Esophagus squamous epithelium (tissue), 5 donors: ENCODE results near the gene TBC1D5. TPM values are rescaled to one million over a fixed set of nuclear protein-coding genes. Genes with fewer than 3 reads are reported as not detected.

Experiments
- DNase-seq: peaks from one replicate; lab custom pipeline; 2025; lab: John Stamatoyannopoulos, UW
- H3K27ac ChIP-seq, 4 donors: fragments of 200-600 bp; sonication (generic); one replicate each; pipeline ENCODE4 v1.5.1; 2016 to 2019; ENCODE audit warnings: mild to moderate bottlenecking in 1 of 4
- H3K27me3 ChIP-seq, 4 donors: fragments of 200-600 bp; sonication (generic); 1 replicate in 3 of 4; 2 replicates in 1 of 4; pipeline versions ENCODE4 v1.5.1 to v1.6.0; 2017 to 2021; ENCODE audit warnings: antibody characterized with exemption in 1 of 4
- H3K36me3 ChIP-seq, 3 donors: fragments of 200-600 bp; sonication (generic); one replicate each; pipeline ENCODE4 v1.5.1; 2016 to 2019
- H3K4me1 ChIP-seq, 3 donors: fragments of 200-600 bp; sonication (generic); one replicate each; pipeline ENCODE4 v1.5.1; 2017 to 2019
- H3K4me3 ChIP-seq, 4 donors: fragments of 200-600 bp; sonication (generic); 1 replicate in 3 of 4; 2 replicates in 1 of 4; pipeline ENCODE4 v1.5.1; 2016 to 2019; ENCODE audit warnings: mild to moderate bottlenecking in 2 of 4, moderate library complexity in 1 of 4
- H3K9me3 ChIP-seq, 3 donors: fragments of 200-600 bp; sonication (generic); one replicate each; pipeline ENCODE4 v1.5.1; 2016 to 2019
- CTCF ChIP-seq, 6 experiments: fragments of 450-650 bp in 4 of 6; fragments of 200-600 bp in 2 of 6; sonication (generic) in 2 of 6; IDR thresholded peaks; one replicate each; pipeline ENCODE4 v1.5.1; 2016 to 2019; ENCODE audit warnings: antibody characterized with exemption in 6 of 6, mild to moderate bottlenecking in 4 of 6, moderate library complexity in 4 of 6
- POLR2A ChIP-seq, 4 donors: fragments of 450-650 bp; IDR thresholded peaks; one replicate each; pipeline ENCODE4 v1.6.1; 2017; ENCODE audit warnings: antibody characterized with exemption in 4 of 4, mild to moderate bottlenecking in 4 of 4, moderate library complexity in 3 of 4
- WGBS, 2 donors: methylation state at CpG; one replicate each; pipeline ENCODE4 v1.1.5; 2018; 5-methylcytosine and 5-hydroxymethylcytosine counted together
- intact Hi-C: fragments of 100-400 bp; cut with DNase I; formaldehyde crosslinking; loops from one replicate; pipeline ENCODE4 v1.15.0; 2022
- total RNA-seq, 4 donors: library from RNA; depleted of rRNA; stranded (reverse); fragments of >200 nt; gene quantifications; one replicate each; pipeline ENCODE4 v1.1.0, GENCODE V29; 2016
- donor health status: DM: yes; HTN: yes; CAD: no.

The TBC1D5 gene
- total RNA-seq, 4 donors from 2014 or later = 32.8 to 56.1 (median 39.9) TPM

- TF ChIP-seq CTCF (IDR thresholded peaks at IDR 0.05) = no peak
- TF ChIP-seq POLR2A (IDR thresholded peaks at IDR 0.05) = no peak
- Histone ChIP-seq H3K27me3 (no peaks in the 10 kb centered on the region), H3K9me3 (no peaks in the 10 kb centered on the region), H3K27ac (peak overlapping the region in 1 of 4 donors; percentile 9), H3K36me3 (no peaks in the 10 kb centered on the region), H3K4me3 (no peak overlapping the region), H3K4me1 (peaks cover 0 to 21% (median 6%) of the 10 kb centered on the region in 3 donors)
- WGBS, 2 donors = 71 to 85% methylated on average over 1 of the region's 1 CpG
- DNase-seq = no peak
- intact Hi-C loops = no loop called here
Observed at GRCh38 chr3:17752876-17753631, 10.6 kb upstream of the TBC1D5 start.

GRCh38 chr3:17752436-17752835 lies 10.0 kb upstream of the TBC1D5 start:
- H3K27me3 ChIP-seq = no peaks in the 10 kb centered on the region
- peaks cover 0 to 21% (median 6%) of the 10 kb centered on the region in 3 donors for H3K4me1 ChIP-seq
- no peaks in the 10 kb centered on the region for H3K9me3 ChIP-seq
- DNase-seq = no peak
- no peak for TF ChIP-seq CTCF (IDR thresholded peaks at IDR 0.05)
- TF ChIP-seq POLR2A (IDR thresholded peaks at IDR 0.05) = no peak
- WGBS, 2 donors = 55 to 78% methylated on average over 2 of the region's 2 CpGs
- no peaks in the 10 kb centered on the region for H3K36me3 ChIP-seq
- intact Hi-C loops = no loop called here
- no peak overlapping the region for H3K27ac ChIP-seq
- H3K4me3 ChIP-seq = no peak overlapping the region

- no peak for DNase-seq
- H3K4me3 ChIP-seq = peak overlapping the region in 3 of 4 donors; percentile 25 to 52 (median 25)
Observed at GRCh38 chr3:17749705-17750293, 7.4 kb upstream of the TBC1D5 start.

GRCh38 chr3:17749281-17749680 lies 6.8 kb upstream of the TBC1D5 start:
- no peaks in the 10 kb centered on the region for H3K9me3 ChIP-seq
- intact Hi-C loops = no loop called here
- no peak for TF ChIP-seq CTCF (IDR thresholded peaks at IDR 0.05)
- TF ChIP-seq POLR2A (IDR thresholded peaks at IDR 0.05) = no peak
- no peaks in the 10 kb centered on the region for H3K27me3 ChIP-seq
- 50 to 57% methylated on average over 1 of the region's 1 CpG for WGBS, 2 donors
- peak overlapping the region in 2 of 4 donors; percentile 25 to 52 for H3K4me3 ChIP-seq
- no peak for DNase-seq
- no peaks in the 10 kb centered on the region for H3K36me3 ChIP-seq
- H3K4me1 ChIP-seq = peaks cover 0 to 21% (median 6%) of the 10 kb centered on the region in 3 donors
- H3K27ac ChIP-seq = no peak overlapping the region

More at GRCh38 chr3:17749705-17750293, 7.4 kb upstream of the TBC1D5 start:
- no peak for TF ChIP-seq POLR2A (IDR thresholded peaks at IDR 0.05)
- no peak for TF ChIP-seq CTCF (IDR thresholded peaks at IDR 0.05)
- Histone ChIP-seq H3K36me3 (no peaks in the 10 kb centered on the region), H3K27ac (no peak overlapping the region), H3K27me3 (no peaks in the 10 kb centered on the region), H3K4me1 (peaks cover 0 to 21% (median 6%) of the 10 kb centered on the region in 3 donors), H3K9me3 (no peaks in the 10 kb centered on the region)
- intact Hi-C loops = no loop called here
- 26 to 30% methylated on average over 3 of the region's 3 CpGs for WGBS, 2 donors

GRCh38 chr3:17747890-17748247 lies 5.4 kb upstream of the TBC1D5 start:
- H3K4me1 ChIP-seq = peaks cover 0 to 20% (median 7%) of the 10 kb centered on the region in 3 donors
- no peaks in the 10 kb centered on the region for H3K36me3 ChIP-seq
- DNase-seq = no peak
- H3K27ac ChIP-seq = no peak overlapping the region
- H3K27me3 ChIP-seq = no peaks in the 10 kb centered on the region
- TF ChIP-seq POLR2A (IDR thresholded peaks at IDR 0.05) (no peak), CTCF (IDR thresholded peaks at IDR 0.05) (no peak)
- 68 to 74% methylated on average over 5 to 6 of the region's 6 CpGs for WGBS, 2 donors
- H3K4me3 ChIP-seq = no peak overlapping the region
- intact Hi-C loops = no loop called here
- H3K9me3 ChIP-seq = no peaks in the 10 kb centered on the region
